GM23248 (cell line): ENCODE measurements around the gene SMIM35. TPM values are rescaled to one million over a fixed set of nuclear protein-coding genes. Genes with fewer than 3 reads are reported as not detected.

Experiments used
- DNase-seq: peaks from one replicate; pipeline ENCODE4 v3.0.0-alpha.2; 2015
- H2AFZ ChIP-seq: fragments of 200-600 bp; sonication (generic); 2 replicates; pipeline ENCODE4 v1.6.1; 2016; ENCODE audit warnings: antibody characterized with exemption
- H3F3A ChIP-seq: fragments of 200-600 bp; sonication (generic); 2 replicates; pipeline ENCODE4 v1.6.1; 2016; ENCODE audit warnings: mild to moderate bottlenecking, antibody characterized with exemption, mixed run types; ENCODE audit not compliant: insufficient read depth
- H3K27ac ChIP-seq: fragments of 200-600 bp; sonication (generic); 2 replicates; pipeline ENCODE4 v1.5.1; 2016; ENCODE audit warnings: mild to moderate bottlenecking
- H3K27me3 ChIP-seq: fragments of 200-600 bp; sonication (generic); replicated peaks from 2 replicates; pipeline ENCODE4 v1.6.1; 2016; ENCODE audit warnings: mild to moderate bottlenecking; ENCODE audit not compliant: insufficient read depth
- H3K36me3 ChIP-seq: fragments of 200-600 bp; sonication (generic); 2 replicates; pipeline ENCODE4 v1.6.1; 2016; ENCODE audit warnings: low read depth, mild to moderate bottlenecking
- H3K4me1 ChIP-seq: fragments of 200-600 bp; sonication (generic); 2 replicates; pipeline ENCODE4 v1.6.1; 2016; ENCODE audit warnings: mild to moderate bottlenecking; ENCODE audit not compliant: insufficient read depth
- H3K4me2 ChIP-seq: fragments of 200-600 bp; sonication (generic); one replicate; pipeline ENCODE4 v1.6.1; 2016; ENCODE audit warnings: mild to moderate bottlenecking; ENCODE audit not compliant: unreplicated experiment
- H3K4me3 ChIP-seq: fragments of 200-600 bp; sonication (generic); 2 replicates; pipeline ENCODE4 v1.5.1; 2016; ENCODE audit warnings: mild to moderate bottlenecking
- H3K79me2 ChIP-seq: fragments of 200-600 bp; sonication (generic); 2 replicates; pipeline ENCODE4 v1.6.1; 2016; ENCODE audit warnings: mild to moderate bottlenecking; ENCODE audit not compliant: insufficient read depth
- H3K9ac ChIP-seq: fragments of 200-600 bp; sonication (generic); 2 replicates; pipeline ENCODE4 v1.6.1; 2016; ENCODE audit warnings: mild to moderate bottlenecking
- H3K9me2 ChIP-seq: fragments of 200-600 bp; sonication (generic); 2 replicates; pipeline ENCODE4 v1.6.1; 2016; ENCODE audit warnings: mixed run types, mild to moderate bottlenecking, moderate library complexity; ENCODE audit not compliant: insufficient read depth
- H3K9me3 ChIP-seq: fragments of 200-600 bp; sonication (generic); one replicate; pipeline ENCODE4 v1.6.1; 2017; ENCODE audit warnings: low read depth
- H4K20me1 ChIP-seq: fragments of 200-600 bp; sonication (generic); 2 replicates; pipeline ENCODE4 v1.6.0; 2016; ENCODE audit not compliant: insufficient read depth
- EZH2 ChIP-seq: fragments of 200-600 bp; sonication (generic); IDR thresholded peaks from 2 replicates; pipeline ENCODE4 v1.6.1; 2018; ENCODE audit warnings: antibody characterized with exemption, mild to moderate bottlenecking; ENCODE audit not compliant: insufficient read depth, poor library complexity, severe bottlenecking
- EZH2phosphoT487 ChIP-seq: fragments of 200-600 bp; sonication (generic); IDR thresholded peaks from 2 replicates; pipeline ENCODE4 v1.6.1; 2018; ENCODE audit warnings: antibody characterized with exemption, moderate library complexity, mild to moderate bottlenecking, low read depth; ENCODE audit not compliant: insufficient read depth
- WGBS, 2 experiments: methylation state at CpG; one replicate each; pipeline ENCODE4 v1.1.6; 2015 to 2017; ENCODE audit warnings: low lambda C conversion rate in 2 of 2, low coverage in 1 of 2; ENCODE audit errors: missing lambda C conversion rate in 2 of 2; 5-methylcytosine and 5-hydroxymethylcytosine counted together
- in situ Hi-C: fragments of 300-500 bp; cut with MboI; formaldehyde crosslinking; loops from 2 replicates; pipeline ENCODE4 v1.15.0; 2020
- polyA plus RNA-seq: library from polyadenylated mRNA; unstranded; fragments of >200 nt; fragmentation: Nextera tagmentation; extraction: Ambion mirVana; gene quantifications from 2 replicates; pipeline ENCODE4 v1.2.1, GENCODE V29; 2016
- total RNA-seq: library from RNA; depleted of rRNA; stranded (reverse); fragments of >200 nt; shearing (Covaris generic); gene quantifications from 2 replicates; pipeline ENCODE4 v1.2.3, GENCODE V29; 2014

The SMIM35 gene
- total and polyA plus RNA-seq, 2 experiments from 2014 or later = not detected

- Histone ChIP-seq H3K9ac (no peak overlapping the region), H3K9me3 (no peaks in the 10 kb centered on the region), H3K9me2 (no peaks in the 10 kb centered on the region), H3K79me2 (no peaks in the 10 kb centered on the region), H3K4me2 (no peak overlapping the region), H2AFZ (no peak overlapping the region), H3K4me3 (no peak overlapping the region), H3F3A (no peaks in the 10 kb centered on the region), H3K36me3 (no peaks in the 10 kb centered on the region), H4K20me1 (no peaks in the 10 kb centered on the region), H3K27ac (no peak overlapping the region), H3K4me1 (no peaks in the 10 kb centered on the region), H3K27me3 (peaks cover 13% of the 10 kb centered on the region)
- WGBS, 2 experiments = 41 to 53% methylated on average over 9 of the region's 9 CpGs
- DNase-seq = no peak
- TF ChIP-seq EZH2 (no peak), EZH2phosphoT487 (no peak)
- in situ Hi-C loops = no loop called here
Observed at GRCh38 chr11:118117790-118118601, 31.2 kb upstream of the SMIM35 start.

- H2AFZ ChIP-seq = no peak overlapping the region
- no peaks in the 10 kb centered on the region for H3K79me2 ChIP-seq
- H3K36me3 ChIP-seq = no peaks in the 10 kb centered on the region
- H3K27ac ChIP-seq = no peak overlapping the region
- no peaks in the 10 kb centered on the region for H3F3A ChIP-seq
- H3K4me1 ChIP-seq = no peaks in the 10 kb centered on the region
- no peaks in the 10 kb centered on the region for H4K20me1 ChIP-seq
- in situ Hi-C loops = no loop called here
- DNase-seq = no peak
- TF ChIP-seq EZH2phosphoT487 (no peak), EZH2 (no peak)
- H3K9me2 ChIP-seq = no peaks in the 10 kb centered on the region
- peaks cover 10% of the 10 kb centered on the region; the same call in 1 of the 2 replicates for H3K27me3 ChIP-seq
- H3K4me2 ChIP-seq = no peak overlapping the region
- H3K4me3 ChIP-seq = no peak overlapping the region
- 67 to 70% methylated on average over 7 of the region's 7 CpGs for WGBS, 2 experiments
- H3K9ac ChIP-seq = no peak overlapping the region
- H3K9me3 ChIP-seq = no peaks in the 10 kb centered on the region
Observed at GRCh38 chr11:118115048-118115447, 28.3 kb upstream of the SMIM35 start.

- 0 to 5% methylated on average over 1 of the region's 1 CpG for WGBS, 2 experiments
- H3K4me3 ChIP-seq = no peak overlapping the region
- DNase-seq = no peak
- H3K27me3 ChIP-seq = peaks cover 2% of the 10 kb centered on the region; the same call in 1 of the 2 replicates
- no peaks in the 10 kb centered on the region for H3K9me2 ChIP-seq
- H3K4me1 ChIP-seq = no peaks in the 10 kb centered on the region
- no peaks in the 10 kb centered on the region for H3K79me2 ChIP-seq
- TF ChIP-seq EZH2phosphoT487 = no peak
- no peak for TF ChIP-seq EZH2
- no peaks in the 10 kb centered on the region for H3K9me3 ChIP-seq
- H3K4me2 ChIP-seq = no peak overlapping the region
- H3K27ac ChIP-seq = no peak overlapping the region
- H3F3A ChIP-seq = no peaks in the 10 kb centered on the region
- no peaks in the 10 kb centered on the region for H4K20me1 ChIP-seq
- H3K36me3 ChIP-seq = no peaks in the 10 kb centered on the region
- H2AFZ ChIP-seq = no peak overlapping the region
- H3K9ac ChIP-seq = no peak overlapping the region
- in situ Hi-C loops = no loop called here
Observed at GRCh38 chr11:118114266-118114665, 27.5 kb upstream of the SMIM35 start.

GRCh38 chr11:118112711-118113430 is 26.1 kb upstream of the SMIM35 start:
- no peak overlapping the region for H3K4me2 ChIP-seq
- no peaks in the 10 kb centered on the region for H3K9me2 ChIP-seq
- no peak for DNase-seq
- 49 to 53% methylated on average over 11 of the region's 11 CpGs for WGBS, 2 experiments
- in situ Hi-C loops = no loop called here
- H3K27ac ChIP-seq = no peak overlapping the region
- no peak overlapping the region for H3K4me3 ChIP-seq
- no peaks in the 10 kb centered on the region for H3F3A ChIP-seq
- H3K36me3 ChIP-seq = no peaks in the 10 kb centered on the region
- no peaks in the 10 kb centered on the region for H3K4me1 ChIP-seq
- no peak overlapping the region for H2AFZ ChIP-seq
- no peaks in the 10 kb centered on the region for H3K9me3 ChIP-seq
- H3K79me2 ChIP-seq = no peaks in the 10 kb centered on the region
- H4K20me1 ChIP-seq = no peaks in the 10 kb centered on the region
- no peak overlapping the region for H3K9ac ChIP-seq
- TF ChIP-seq EZH2 (no peak), EZH2phosphoT487 (no peak)
- no peaks in the 10 kb centered on the region for H3K27me3 ChIP-seq
